Ishikawa (cell line): Measurements from ENCODE around the gene WEE1.

Experiments
- CEBPB ChIP-seq: IDR thresholded peaks from 2 replicates; pipeline ENCODE4 v1.6.1; 2012
- CREB1 ChIP-seq: IDR thresholded peaks from 2 replicates; pipeline ENCODE4 v1.6.1; 2012; ENCODE audit warnings: low read depth
- EGR1 ChIP-seq: IDR thresholded peaks from 2 replicates; pipeline ENCODE4 v1.6.1; 2012
- EP300 ChIP-seq: IDR thresholded peaks from 2 replicates; pipeline ENCODE4 v1.6.1; 2012; ENCODE audit warnings: borderline replicate concordance
- FOXM1 ChIP-seq: IDR thresholded peaks from 2 replicates; pipeline ENCODE4 v1.6.1; 2012; ENCODE audit warnings: low read depth, borderline replicate concordance
- NFIC ChIP-seq: IDR thresholded peaks from 2 replicates; pipeline ENCODE4 v1.6.1; 2012
- RAD21 ChIP-seq: IDR thresholded peaks from 2 replicates; pipeline ENCODE4 v1.6.1; 2012; ENCODE audit warnings: low read depth
- REST ChIP-seq: IDR thresholded peaks from 2 replicates; pipeline ENCODE4 v1.6.1; 2012; ENCODE audit warnings: low read depth, mild to moderate bottlenecking
- TAF1 ChIP-seq: IDR thresholded peaks from 2 replicates; pipeline ENCODE4 v1.6.1; 2012; ENCODE audit warnings: low read depth, mild to moderate bottlenecking
- TCF12 ChIP-seq: IDR thresholded peaks from 2 replicates; pipeline ENCODE4 v1.6.1; 2012; ENCODE audit warnings: low read depth
- TEAD4 ChIP-seq: IDR thresholded peaks from 2 replicates; pipeline ENCODE4 v1.6.1; 2012
- USF1 ChIP-seq: IDR thresholded peaks from 2 replicates; pipeline ENCODE4 v1.6.1; 2012
- YY1 ChIP-seq: IDR thresholded peaks from 2 replicates; pipeline ENCODE4 v1.6.1; 2012; ENCODE audit warnings: low read depth
- ZBTB7A ChIP-seq: IDR thresholded peaks from 2 replicates; pipeline ENCODE4 v1.6.1; 2012; ENCODE audit warnings: low read depth
- TF ChIP-seq, protein P1 (sequence below): IDR thresholded peaks from 2 replicates; pipeline ENCODE4 v1.6.1; 2012

The WEE1 gene

GRCh38 chr11:9625728-9626127 is 52.3 kb downstream of the WEE1 start:
- no peak for TF ChIP-seq TCF12
- no peak for TF ChIP-seq NFIC
- TF ChIP-seq CREB1, result no peak
- no peak for TF ChIP-seq FOXM1
- no peak for TF ChIP-seq EGR1
- TF ChIP-seq TAF1, result no peak
- TF ChIP-seq ZBTB7A, result no peak
- TF ChIP-seq, protein P1, sequence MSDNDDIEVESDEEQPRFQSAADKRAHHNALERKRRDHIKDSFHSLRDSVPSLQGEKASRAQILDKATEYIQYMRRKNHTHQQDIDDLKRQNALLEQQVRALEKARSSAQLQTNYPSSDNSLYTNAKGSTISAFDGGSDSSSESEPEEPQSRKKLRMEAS, result no peak
- TF ChIP-seq CEBPB, result no peak
- TF ChIP-seq RAD21, result no peak
- TF ChIP-seq TEAD4, result no peak
- TF ChIP-seq YY1, result no peak
- TF ChIP-seq USF1, result no peak
- TF ChIP-seq EP300, result no peak
- no peak for TF ChIP-seq REST

DNA sequence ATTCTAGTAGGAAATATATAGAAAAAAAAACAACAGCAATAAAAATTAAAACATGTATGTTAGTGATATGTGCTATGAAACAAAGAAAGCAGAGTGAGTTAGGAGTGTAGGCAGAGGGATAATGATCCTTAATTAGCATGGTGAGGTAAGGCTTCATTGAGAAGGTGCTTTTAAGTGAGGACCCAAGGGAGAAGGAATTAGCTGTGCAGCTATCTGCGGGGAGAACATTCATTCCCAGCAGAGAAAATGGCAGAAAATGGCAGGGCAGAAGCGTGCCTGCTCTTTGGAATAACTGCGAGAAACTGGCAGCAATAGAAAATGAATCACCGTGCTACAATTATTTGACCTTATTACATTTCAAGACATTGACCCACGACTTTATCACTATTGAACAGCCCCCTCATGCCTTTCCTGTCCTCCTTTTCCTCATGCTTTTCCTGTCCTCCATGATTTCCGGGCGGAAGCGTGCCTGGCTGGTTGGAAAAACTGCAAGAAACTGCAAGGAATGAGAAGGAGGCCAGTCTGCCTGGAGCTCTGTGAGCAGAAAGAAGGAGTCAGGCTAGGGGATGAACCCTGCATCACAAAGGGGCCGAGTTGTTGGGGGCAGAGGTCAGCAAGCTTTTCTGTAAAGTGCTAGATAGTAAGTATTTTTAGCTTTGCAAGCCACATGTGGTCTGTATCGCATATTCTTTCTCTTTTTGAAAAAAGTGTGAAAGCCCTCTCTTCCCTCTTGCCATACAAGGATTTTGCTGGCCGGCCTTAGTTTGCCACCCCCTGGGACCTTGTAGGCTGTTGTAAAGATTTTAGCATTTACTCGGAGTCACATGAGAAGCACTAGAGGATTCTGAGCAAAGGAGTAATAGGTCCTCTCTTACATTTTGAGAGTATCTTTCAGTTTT is 53.3 kb downstream of the WEE1 start:
- no peak for TF ChIP-seq EGR1
- no peak for TF ChIP-seq NFIC
- no peak for TF ChIP-seq TCF12
- no peak for TF ChIP-seq ZBTB7A
- no peak for TF ChIP-seq YY1
- TF ChIP-seq TEAD4, result no peak
- no peak for TF ChIP-seq CEBPB
- no peak for TF ChIP-seq USF1
- no peak for TF ChIP-seq REST
- TF ChIP-seq EP300, result no peak
- TF ChIP-seq FOXM1, result no peak
- no peak for TF ChIP-seq RAD21
- no peak for TF ChIP-seq CREB1
- no peak for TF ChIP-seq TAF1
- TF ChIP-seq, protein P1, result no peak

DNA sequence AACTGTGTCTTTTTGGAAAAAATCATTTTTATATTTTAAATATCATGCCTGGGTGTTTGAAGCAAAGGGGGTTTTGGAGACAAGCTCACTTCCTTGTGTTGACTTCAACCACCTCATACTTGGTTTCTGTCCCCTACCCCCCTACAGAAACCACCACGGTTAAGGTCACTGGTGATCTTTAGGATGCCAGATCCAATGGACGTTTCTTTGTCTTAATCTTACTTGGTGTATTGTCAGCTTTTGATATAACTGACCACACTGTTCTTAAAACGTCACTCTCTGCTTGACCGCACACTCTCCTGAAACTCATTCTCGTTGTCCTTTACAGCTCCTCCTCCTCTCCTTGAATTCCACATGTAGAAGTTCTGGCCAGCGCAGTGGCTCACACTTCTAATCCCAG is 55.6 kb downstream of the WEE1 start:
- TF ChIP-seq USF1 (no peak), TAF1 (no peak), TCF12 (no peak), YY1 (no peak), EP300 (no peak), NFIC (no peak), RAD21 (no peak), CEBPB (no peak), FOXM1 (no peak), EGR1 (no peak)
- TF ChIP-seq, protein P1, result no peak

DNA sequence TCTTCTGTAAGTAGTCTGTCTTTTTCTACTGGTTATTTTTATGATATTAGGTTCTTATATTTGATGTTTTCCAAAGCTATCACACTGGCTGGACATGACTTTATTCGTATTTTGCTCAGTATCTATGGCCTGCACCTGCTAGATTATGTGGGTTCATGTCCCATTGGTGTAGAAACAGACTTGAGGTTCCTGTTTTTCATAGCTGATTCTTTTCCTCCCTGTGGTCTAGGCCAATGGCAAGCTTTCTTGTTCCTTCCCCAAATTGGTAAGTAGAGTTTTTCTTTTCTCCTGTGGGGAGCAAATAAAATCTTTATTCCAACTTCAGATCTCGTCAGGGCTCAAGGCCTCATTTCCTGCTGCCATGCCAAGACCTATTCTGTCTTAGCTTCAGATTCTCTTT is 60.2 kb downstream of the WEE1 start:
- TF ChIP-seq, protein P1, result no peak
- no peak for TF ChIP-seq NFIC
- no peak for TF ChIP-seq ZBTB7A
- no peak for TF ChIP-seq YY1
- no peak for TF ChIP-seq CEBPB
- no peak for TF ChIP-seq REST
- TF ChIP-seq CREB1, result no peak
- no peak for TF ChIP-seq FOXM1
- no peak for TF ChIP-seq TEAD4
